A549 (cell line): ENCODE data around the gene CLCA2. TPM values are rescaled to one million over a fixed set of nuclear protein-coding genes. Genes with fewer than 3 reads are reported as not detected.

Experiments
- ATAC-seq, 2 experiments: fragments of 200-7000 bp in 1 of 2; fragments of >200 bp in 1 of 2; cut with Nextera tagmentation in 1 of 2; cut with Tn5 transposase in 1 of 2; 3 replicates each; pipeline versions ENCODE4 v1.8.0 to v1.9.1; 2018 to 2020; ENCODE audit warnings: mild to moderate bottlenecking in 1 of 2, moderate library complexity in 1 of 2
- CTCF ChIA-PET: fragments of 300-600 bp; sonication (Branson Sonifier 250); formaldehyde crosslinking; extraction: SDS; loops from one replicate; lab custom pipeline; 2021; ENCODE audit warnings: antibody characterized with exemption, inconsistent platforms; lab: Yijun Ruan, JAX
- POLR2A ChIA-PET: fragments of 350-600 bp; formaldehyde crosslinking; extraction: SDS; loops from one replicate; lab custom pipeline; 2021; ENCODE audit warnings: antibody characterized with exemption, inconsistent platforms; lab: Yijun Ruan, JAX
- DNase-seq, 2 experiments: peaks; one replicate each; pipeline versions ENCODE4 v3.0.0 to v3.0.0-alpha.2; 2011 to 2016; ENCODE audit warnings: low read depth in 1 of 2, low spot score in 1 of 2
- FAIRE-seq: peaks from 2 replicates; lab custom pipeline; 2011; peaks lifted over from hg19 to GRCh38; lab: Jason Lieb, UNC
- H3K27ac ChIP-seq, 2 experiments: fragments of >200 bp; sonication (Bioruptor Twin); formaldehyde crosslinking; 3 replicates each; pipeline ENCODE4 v1.5.1; 2016 to 2017
- H3K4me1 ChIP-seq: fragments of >200 bp; sonication (Bioruptor Twin); formaldehyde crosslinking; 3 replicates; pipeline ENCODE4 v1.6.1; 2016
- H3K4me2 ChIP-seq: fragments of >200 bp; sonication (Bioruptor Twin); formaldehyde crosslinking; 3 replicates; pipeline ENCODE4 v1.6.1; 2016
- H3K4me3 ChIP-seq: fragments of >200 bp; sonication (Bioruptor Twin); formaldehyde crosslinking; 3 replicates; pipeline ENCODE4 v1.5.1; 2016
- H3K9me3 ChIP-seq: fragments of >200 bp; sonication (Bioruptor Twin); formaldehyde crosslinking; 3 replicates; pipeline ENCODE4 v1.6.1; 2016
- BHLHE40 ChIP-seq: IDR thresholded peaks from 2 replicates; pipeline ENCODE4 v1.6.1; 2012; ENCODE audit warnings: low read depth, low read length, inconsistent platforms
- CBX8 ChIP-seq: fragments of 200-600 bp; sonication (generic); IDR thresholded peaks from 2 replicates; pipeline ENCODE4 v1.6.1; 2016
- CHD4 ChIP-seq: fragments of 200-600 bp; sonication (generic); IDR thresholded peaks from 2 replicates; pipeline ENCODE4 v1.6.1; 2016; ENCODE audit warnings: antibody characterized with exemption, mild to moderate bottlenecking, borderline replicate concordance
- FOSB ChIP-seq: fragments of 250-450 bp; sonication (Bioruptor Pico); IDR thresholded peaks from 2 replicates; pipeline ENCODE4 v1.5.0; 2020; ENCODE audit warnings: mild to moderate bottlenecking, moderate library complexity
- GATA3 ChIP-seq: IDR thresholded peaks from 2 replicates; pipeline ENCODE4 v1.6.1; 2012; ENCODE audit warnings: borderline replicate concordance
- HEYL ChIP-seq: fragments of 250-450 bp; sonication (Bioruptor Pico); IDR thresholded peaks from 2 replicates; pipeline ENCODE4 v1.8.0; 2021; ENCODE audit warnings: mild to moderate bottlenecking, moderate library complexity
- KDM1A ChIP-seq: fragments of 200-600 bp; sonication (generic); IDR thresholded peaks from 2 replicates; pipeline ENCODE4 v1.6.1; 2016; ENCODE audit warnings: low read depth, mild to moderate bottlenecking
- KDM5A ChIP-seq: fragments of 200-600 bp; sonication (generic); IDR thresholded peaks from 2 replicates; pipeline ENCODE4 v1.6.1; 2016; ENCODE audit warnings: antibody characterized with exemption, mild to moderate bottlenecking
- MAFK ChIP-seq: fragments of 450-650 bp; IDR thresholded peaks from 2 replicates; pipeline ENCODE4 v1.6.1; 2014; ENCODE audit not compliant: partially characterized antibody
- MYC ChIP-seq: IDR thresholded peaks from 2 replicates; pipeline ENCODE4 v1.6.1; 2012; ENCODE audit warnings: mild to moderate bottlenecking, inconsistent platforms, low read length, improper control_type of control experiment, borderline replicate concordance
- RAD21 ChIP-seq, 2 experiments: fragments of >200 bp in 1 of 2; sonication (Bioruptor Twin) in 1 of 2; formaldehyde crosslinking in 1 of 2; IDR thresholded peaks in 1 of 2; conservative IDR thresholded peaks in 1 of 2; 2 replicates in 1 of 2; 3 replicates in 1 of 2; pipeline ENCODE4 v1.6.1; 2012 to 2018; ENCODE audit warnings: inconsistent platforms in 1 of 2
- RNF2 ChIP-seq: fragments of 200-600 bp; sonication (generic); IDR thresholded peaks from 2 replicates; pipeline ENCODE4 v1.6.1; 2016; ENCODE audit warnings: low read depth, mild to moderate bottlenecking, antibody characterized with exemption, moderate library complexity, borderline replicate concordance
- SMC3 ChIP-seq: fragments of >200 bp; sonication (Bioruptor Twin); formaldehyde crosslinking; IDR thresholded peaks from 3 replicates; pipeline ENCODE4 v1.6.1; 2018; ENCODE audit warnings: inconsistent platforms
- TFCP2L1 ChIP-seq: fragments of 250-450 bp; sonication (Bioruptor Pico); IDR thresholded peaks from 2 replicates; pipeline ENCODE4 v1.5.0; 2021; ENCODE audit warnings: mild to moderate bottlenecking
- WGBS: methylation state at CpG from one replicate; pipeline ENCODE4 v1.1.6; 2017; ENCODE audit errors: missing lambda C conversion rate; 5-methylcytosine and 5-hydroxymethylcytosine counted together
- polyA plus RNA-seq, 4 experiments: library from polyadenylated mRNA; depleted of rRNA in 3 of 4; stranded (reverse); fragments of >200 nt; fragmentation: RNase III in 1 of 4; extraction: RNeasy Plus Mini Kit Qiagen cat#74134 plus additional on column Dnase treatment in 1 of 4; gene quantifications; 2 replicates in 3 of 4; 3 replicates in 1 of 4; pipeline ENCODE4 v1.2.3, GENCODE V29; 2011 to 2017
- TF ChIP-seq, protein P1 (sequence below): fragments of >200 bp; sonication (Bioruptor Twin); formaldehyde crosslinking; IDR thresholded peaks from 3 replicates; pipeline ENCODE4 v1.6.1; 2016
- TF ChIP-seq, protein P2 (sequence below): fragments of 250-450 bp; sonication (Bioruptor Pico); IDR thresholded peaks from 2 replicates; pipeline ENCODE4 v1.5.0; 2020; ENCODE audit warnings: low read depth, mild to moderate bottlenecking, moderate library complexity
- TF ChIP-seq, protein P3 (sequence below): fragments of >200 bp; sonication (Bioruptor Twin); formaldehyde crosslinking; IDR thresholded peaks from 3 replicates; pipeline ENCODE4 v1.5.1; 2016
- TF ChIP-seq, protein P4 (sequence below): fragments of 250-450 bp; sonication (Bioruptor Pico); IDR thresholded peaks from 2 replicates; pipeline ENCODE4 v1.5.0; 2021; ENCODE audit warnings: mild to moderate bottlenecking, moderate library complexity, borderline replicate concordance
- TF ChIP-seq, protein P5 (sequence below): fragments of 200-600 bp; sonication (generic); IDR thresholded peaks from 2 replicates; pipeline ENCODE4 v1.6.1; 2016; ENCODE audit warnings: antibody characterized with exemption, mild to moderate bottlenecking, moderate library complexity
- TF ChIP-seq, protein P6 (sequence below): fragments of >200 bp; sonication (Bioruptor Twin); formaldehyde crosslinking; IDR thresholded peaks from 2 replicates; pipeline ENCODE4 v1.6.1; 2016
- TF ChIP-seq, protein P7 (sequence below): IDR thresholded peaks from 2 replicates; pipeline ENCODE4 v1.6.1; 2012

CLCA2 gene
- polyA plus RNA-seq, 2 of the 4 experiments (the other 2 are of a cell fraction): 0.05 TPM; not detected in 1

DNA sequence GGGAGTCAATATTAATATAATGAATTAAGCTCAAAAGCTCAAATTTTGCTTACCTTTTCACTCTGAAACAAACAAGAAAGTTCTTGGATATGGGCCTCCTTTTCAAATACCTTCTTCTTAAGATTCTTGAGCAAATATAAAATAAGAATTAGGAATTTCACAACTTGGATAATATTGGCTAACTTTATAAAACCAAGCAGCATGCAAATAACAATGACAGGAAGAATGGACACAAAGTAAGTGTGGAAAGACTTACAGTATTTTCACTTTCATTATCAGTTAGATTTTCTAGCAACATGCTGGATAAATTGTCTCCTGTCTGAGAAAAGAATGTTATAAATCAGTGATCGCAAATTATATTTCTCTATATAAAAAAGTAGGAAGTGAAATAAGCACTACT is 41.1 kb upstream of the CLCA2 start (continued):
- TF ChIP-seq, protein P1, sequence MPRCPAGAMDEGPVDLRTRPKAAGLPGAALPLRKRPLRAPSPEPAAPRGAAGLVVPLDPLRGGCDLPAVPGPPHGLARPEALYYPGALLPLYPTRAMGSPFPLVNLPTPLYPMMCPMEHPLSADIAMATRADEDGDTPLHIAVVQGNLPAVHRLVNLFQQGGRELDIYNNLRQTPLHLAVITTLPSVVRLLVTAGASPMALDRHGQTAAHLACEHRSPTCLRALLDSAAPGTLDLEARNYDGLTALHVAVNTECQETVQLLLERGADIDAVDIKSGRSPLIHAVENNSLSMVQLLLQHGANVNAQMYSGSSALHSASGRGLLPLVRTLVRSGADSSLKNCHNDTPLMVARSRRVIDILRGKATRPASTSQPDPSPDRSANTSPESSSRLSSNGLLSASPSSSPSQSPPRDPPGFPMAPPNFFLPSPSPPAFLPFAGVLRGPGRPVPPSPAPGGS: no peak
- TF ChIP-seq RAD21 (conservative IDR thresholded peaks at IDR 0.05 in 1 of 2, IDR thresholded peaks at IDR 0.05 in 1 of 2): no peak
- no peak for TF ChIP-seq KDM5A

DNA sequence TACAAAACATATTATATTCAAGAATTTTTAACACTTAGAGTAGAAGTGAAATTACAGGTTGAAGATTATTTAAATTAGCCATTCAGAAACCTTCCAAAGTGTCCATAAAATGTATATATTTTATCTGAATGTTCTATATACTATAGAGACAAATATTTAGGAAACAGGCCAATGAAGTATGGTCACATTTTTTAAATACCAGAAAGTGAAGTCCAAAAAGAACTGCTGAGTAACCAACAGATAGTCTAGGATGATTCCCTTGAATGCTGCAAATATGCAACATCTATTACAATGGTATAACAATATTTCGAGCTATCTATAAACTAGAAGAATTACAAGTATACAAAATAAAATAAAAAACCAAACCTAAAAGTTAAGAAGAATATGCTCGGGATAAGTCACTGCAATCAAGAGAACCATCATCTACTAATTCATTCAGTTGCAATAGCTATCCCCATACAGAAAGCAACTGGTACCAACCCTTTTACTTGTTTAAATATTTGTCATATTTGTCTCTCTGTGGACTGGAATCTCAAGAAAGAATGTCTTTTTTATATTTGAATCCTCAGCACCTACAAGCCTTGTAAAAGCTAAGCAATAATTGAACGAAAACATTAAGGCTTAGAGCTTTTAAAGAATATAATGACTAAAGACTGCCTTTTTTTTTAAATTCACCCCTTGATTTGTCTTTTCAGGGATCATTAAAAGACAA is 35.9 kb upstream of the CLCA2 start:
- WGBS: 70% methylated on average over 3 of the region's 3 CpGs
- Histone ChIP-seq H3K4me2 (no peak overlapping the region), H3K4me3 (no peak overlapping the region), H3K27ac (no peak overlapping the region), H3K4me1 (peaks cover 13% of the 10 kb centered on the region; the same call in 1 of the 3 replicates), H3K9me3 (no peaks in the 10 kb centered on the region)
- FAIRE-seq (no peak), DNase-seq (no peak), ATAC-seq (no peak)
- TF ChIP-seq BHLHE40: no peak
- TF ChIP-seq CHD4: no peak
- no peak for TF ChIP-seq GATA3
- TF ChIP-seq, protein P2, sequence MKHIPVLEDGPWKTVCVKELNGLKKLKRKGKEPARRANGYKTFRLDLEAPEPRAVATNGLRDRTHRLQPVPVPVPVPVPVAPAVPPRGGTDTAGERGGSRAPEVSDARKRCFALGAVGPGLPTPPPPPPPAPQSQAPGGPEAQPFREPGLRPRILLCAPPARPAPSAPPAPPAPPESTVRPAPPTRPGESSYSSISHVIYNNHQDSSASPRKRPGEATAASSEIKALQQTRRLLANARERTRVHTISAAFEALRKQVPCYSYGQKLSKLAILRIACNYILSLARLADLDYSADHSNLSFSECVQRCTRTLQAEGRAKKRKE (CRISPR knock-in tag): no peak
- TF ChIP-seq MYC: no peak
- TF ChIP-seq, protein P3, sequence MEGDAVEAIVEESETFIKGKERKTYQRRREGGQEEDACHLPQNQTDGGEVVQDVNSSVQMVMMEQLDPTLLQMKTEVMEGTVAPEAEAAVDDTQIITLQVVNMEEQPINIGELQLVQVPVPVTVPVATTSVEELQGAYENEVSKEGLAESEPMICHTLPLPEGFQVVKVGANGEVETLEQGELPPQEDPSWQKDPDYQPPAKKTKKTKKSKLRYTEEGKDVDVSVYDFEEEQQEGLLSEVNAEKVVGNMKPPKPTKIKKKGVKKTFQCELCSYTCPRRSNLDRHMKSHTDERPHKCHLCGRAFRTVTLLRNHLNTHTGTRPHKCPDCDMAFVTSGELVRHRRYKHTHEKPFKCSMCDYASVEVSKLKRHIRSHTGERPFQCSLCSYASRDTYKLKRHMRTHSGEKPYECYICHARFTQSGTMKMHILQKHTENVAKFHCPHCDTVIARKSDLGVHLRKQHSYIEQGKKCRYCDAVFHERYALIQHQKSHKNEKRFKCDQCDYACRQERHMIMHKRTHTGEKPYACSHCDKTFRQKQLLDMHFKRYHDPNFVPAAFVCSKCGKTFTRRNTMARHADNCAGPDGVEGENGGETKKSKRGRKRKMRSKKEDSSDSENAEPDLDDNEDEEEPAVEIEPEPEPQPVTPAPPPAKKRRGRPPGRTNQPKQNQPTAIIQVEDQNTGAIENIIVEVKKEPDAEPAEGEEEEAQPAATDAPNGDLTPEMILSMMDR: no peak
- no peak for TF ChIP-seq HEYL (CRISPR knock-in tag)
- CTCF ChIA-PET: interaction anchor here (0.7 kb wide), 1 partner anchor 114 kb away, joined by 3 read pairs; no protein-coding TSS in a partner anchor
- POLR2A ChIA-PET: no interaction called here

DNA sequence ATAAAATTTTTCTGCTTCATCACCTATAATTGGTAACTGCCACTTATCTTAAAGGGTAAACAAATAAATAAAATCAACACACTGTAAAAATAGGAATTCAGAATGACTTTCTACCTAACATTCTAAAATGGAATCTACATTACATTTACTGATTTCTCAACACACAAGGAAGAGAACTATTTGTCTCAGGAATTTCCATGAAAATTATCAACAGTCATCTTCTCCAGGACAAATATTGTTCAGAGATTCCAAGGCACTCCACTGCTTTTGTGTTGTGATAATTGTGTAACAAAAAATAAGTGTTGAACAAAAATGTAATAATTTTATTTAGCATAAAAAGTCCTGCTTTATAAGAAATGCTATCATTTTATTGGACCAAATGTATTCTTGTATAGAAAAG is 35.2 kb upstream of the CLCA2 start:
- TF ChIP-seq CBX8 (no peak), RNF2 (no peak), GATA3 (no peak), SMC3 (no peak), BHLHE40 (no peak), MAFK (no peak), TFCP2L1 (CRISPR knock-in tag) (no peak), CHD4 (no peak), KDM1A (no peak), FOSB (CRISPR knock-in tag) (no peak)
- TF ChIP-seq, protein P4, sequence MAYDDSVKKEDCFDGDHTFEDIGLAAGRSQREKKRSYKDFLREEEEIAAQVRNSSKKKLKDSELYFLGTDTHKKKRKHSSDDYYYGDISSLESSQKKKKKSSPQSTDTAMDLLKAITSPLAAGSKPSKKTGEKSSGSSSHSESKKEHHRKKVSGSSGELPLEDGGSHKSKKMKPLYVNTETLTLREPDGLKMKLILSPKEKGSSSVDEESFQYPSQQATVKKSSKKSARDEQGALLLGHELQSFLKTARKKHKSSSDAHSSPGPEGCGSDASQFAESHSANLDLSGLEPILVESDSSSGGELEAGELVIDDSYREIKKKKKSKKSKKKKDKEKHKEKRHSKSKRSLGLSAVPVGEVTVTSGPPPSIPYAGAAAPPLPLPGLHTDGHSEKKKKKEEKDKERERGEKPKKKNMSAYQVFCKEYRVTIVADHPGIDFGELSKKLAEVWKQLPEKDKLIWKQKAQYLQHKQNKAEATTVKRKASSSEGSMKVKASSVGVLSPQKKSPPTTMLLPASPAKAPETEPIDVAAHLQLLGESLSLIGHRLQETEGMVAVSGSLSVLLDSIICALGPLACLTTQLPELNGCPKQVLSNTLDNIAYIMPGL (CRISPR knock-in tag): no peak
- TF ChIP-seq, protein P5, sequence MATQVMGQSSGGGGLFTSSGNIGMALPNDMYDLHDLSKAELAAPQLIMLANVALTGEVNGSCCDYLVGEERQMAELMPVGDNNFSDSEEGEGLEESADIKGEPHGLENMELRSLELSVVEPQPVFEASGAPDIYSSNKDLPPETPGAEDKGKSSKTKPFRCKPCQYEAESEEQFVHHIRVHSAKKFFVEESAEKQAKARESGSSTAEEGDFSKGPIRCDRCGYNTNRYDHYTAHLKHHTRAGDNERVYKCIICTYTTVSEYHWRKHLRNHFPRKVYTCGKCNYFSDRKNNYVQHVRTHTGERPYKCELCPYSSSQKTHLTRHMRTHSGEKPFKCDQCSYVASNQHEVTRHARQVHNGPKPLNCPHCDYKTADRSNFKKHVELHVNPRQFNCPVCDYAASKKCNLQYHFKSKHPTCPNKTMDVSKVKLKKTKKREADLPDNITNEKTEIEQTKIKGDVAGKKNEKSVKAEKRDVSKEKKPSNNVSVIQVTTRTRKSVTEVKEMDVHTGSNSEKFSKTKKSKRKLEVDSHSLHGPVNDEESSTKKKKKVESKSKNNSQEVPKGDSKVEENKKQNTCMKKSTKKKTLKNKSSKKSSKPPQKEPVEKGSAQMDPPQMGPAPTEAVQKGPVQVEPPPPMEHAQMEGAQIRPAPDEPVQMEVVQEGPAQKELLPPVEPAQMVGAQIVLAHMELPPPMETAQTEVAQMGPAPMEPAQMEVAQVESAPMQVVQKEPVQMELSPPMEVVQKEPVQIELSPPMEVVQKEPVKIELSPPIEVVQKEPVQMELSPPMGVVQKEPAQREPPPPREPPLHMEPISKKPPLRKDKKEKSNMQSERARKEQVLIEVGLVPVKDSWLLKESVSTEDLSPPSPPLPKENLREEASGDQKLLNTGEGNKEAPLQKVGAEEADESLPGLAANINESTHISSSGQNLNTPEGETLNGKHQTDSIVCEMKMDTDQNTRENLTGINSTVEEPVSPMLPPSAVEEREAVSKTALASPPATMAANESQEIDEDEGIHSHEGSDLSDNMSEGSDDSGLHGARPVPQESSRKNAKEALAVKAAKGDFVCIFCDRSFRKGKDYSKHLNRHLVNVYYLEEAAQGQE: no peak
- TF ChIP-seq, protein P6, sequence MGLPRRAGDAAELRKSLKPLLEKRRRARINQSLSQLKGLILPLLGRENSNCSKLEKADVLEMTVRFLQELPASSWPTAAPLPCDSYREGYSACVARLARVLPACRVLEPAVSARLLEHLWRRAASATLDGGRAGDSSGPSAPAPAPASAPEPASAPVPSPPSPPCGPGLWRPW: no peak
- TF ChIP-seq, protein P7, sequence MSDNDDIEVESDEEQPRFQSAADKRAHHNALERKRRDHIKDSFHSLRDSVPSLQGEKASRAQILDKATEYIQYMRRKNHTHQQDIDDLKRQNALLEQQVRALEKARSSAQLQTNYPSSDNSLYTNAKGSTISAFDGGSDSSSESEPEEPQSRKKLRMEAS: no peak
- H3K4me2 ChIP-seq: no peak overlapping the region
- FAIRE-seq: no peak
- no peak overlapping the region for H3K27ac ChIP-seq
- DNase-seq: no peak
- peaks cover 13% of the 10 kb centered on the region; the same call in 1 of the 3 replicates for H3K4me1 ChIP-seq
- no peak for ATAC-seq
- no peak overlapping the region for H3K4me3 ChIP-seq
- H3K9me3 ChIP-seq: no peaks in the 10 kb centered on the region
- POLR2A ChIA-PET: no interaction called here
- CTCF ChIA-PET: no interaction called here
